GM23248 (cell line): ENCODE results near the gene MAEL.

Source experiments
- EZH2 ChIP-seq: fragments of 200-600 bp; sonication (generic); IDR thresholded peaks from 2 replicates; pipeline ENCODE4 v1.6.1; 2018; ENCODE audit warnings: antibody characterized with exemption, mild to moderate bottlenecking; ENCODE audit not compliant: insufficient read depth, poor library complexity, severe bottlenecking
- EZH2phosphoT487 ChIP-seq: fragments of 200-600 bp; sonication (generic); IDR thresholded peaks from 2 replicates; pipeline ENCODE4 v1.6.1; 2018; ENCODE audit warnings: antibody characterized with exemption, moderate library complexity, mild to moderate bottlenecking, low read depth; ENCODE audit not compliant: insufficient read depth

- no peak for TF ChIP-seq EZH2
- no peak for TF ChIP-seq EZH2phosphoT487
Measured at GRCh38 chr1:167056529-167057231, 67.6 kb downstream of the MAEL start.
